Liver (tissue), 9 donors: ENCODE measurements around the gene CAMK1D. TPM values are rescaled to one million over a fixed set of nuclear protein-coding genes. Genes with fewer than 3 reads are reported as not detected.

ENCODE experiments used
- DNase-seq: peaks from one replicate; pipeline ENCODE4 v3.0.0-alpha.2; 2017; ENCODE audit warnings: low spot score
- H3K27ac ChIP-seq, 2 donors: one replicate each; pipeline ENCODE4 v1.7.0; 2013; ENCODE audit warnings: inconsistent platforms in 2 of 2, low read length in 2 of 2, control low read depth in 1 of 2, low read depth in 1 of 2, mild to moderate bottlenecking in 1 of 2
- H3K27me3 ChIP-seq, 4 donors: one replicate each; pipeline versions ENCODE4 v1.6.1 to v1.7.0; 2013; ENCODE audit warnings: low read length in 3 of 4, inconsistent platforms in 1 of 4, mild to moderate bottlenecking in 1 of 4, moderate library complexity in 1 of 4; ENCODE audit not compliant: control insufficient read depth in 4 of 4, insufficient read depth in 4 of 4
- H3K36me3 ChIP-seq, 4 donors: one replicate each; pipeline versions ENCODE4 v1.6.1 to v1.7.0; 2013; ENCODE audit warnings: low read length in 3 of 4, mild to moderate bottlenecking in 3 of 4, low read depth in 1 of 4, moderate library complexity in 1 of 4; ENCODE audit not compliant: control insufficient read depth in 4 of 4, insufficient read depth in 3 of 4
- H3K4me1 ChIP-seq, 4 donors: one replicate each; pipeline versions ENCODE4 v1.6.1 to v1.7.0; 2013; ENCODE audit warnings: low read length in 3 of 4, mild to moderate bottlenecking in 3 of 4, moderate library complexity in 1 of 4; ENCODE audit not compliant: control insufficient read depth in 4 of 4, insufficient read depth in 4 of 4
- H3K4me3 ChIP-seq, 3 donors: one replicate each; pipeline versions ENCODE4 v1.6.1 to v1.7.0; 2013; ENCODE audit warnings: low read length in 3 of 3, control low read depth in 1 of 3, low read depth in 1 of 3, mild to moderate bottlenecking in 1 of 3
- H3K9ac ChIP-seq, 2 donors: one replicate each; pipeline ENCODE4 v1.7.0; 2013; ENCODE audit warnings: low read length in 2 of 2, mild to moderate bottlenecking in 2 of 2, moderate library complexity in 2 of 2, control low read depth in 1 of 2, low read depth in 1 of 2
- H3K9me3 ChIP-seq, 4 donors: one replicate each; pipeline versions ENCODE4 v1.6.1 to v1.7.0; 2013; ENCODE audit warnings: low read length in 3 of 4; ENCODE audit not compliant: control insufficient read depth in 4 of 4
- EGR1 ChIP-seq, 2 donors: IDR thresholded peaks; 2 replicates each; pipeline ENCODE4 v1.6.1; 2016 to 2018; ENCODE audit warnings: antibody characterized with exemption in 2 of 2, low read depth in 2 of 2
- FOXA1 ChIP-seq: IDR thresholded peaks from 2 replicates; pipeline ENCODE4 v1.6.1; 2016; ENCODE audit warnings: antibody characterized with exemption
- FOXA2 ChIP-seq: IDR thresholded peaks from 2 replicates; pipeline ENCODE4 v1.6.1; 2016; ENCODE audit warnings: antibody characterized with exemption
- GABPA ChIP-seq, 2 donors: IDR thresholded peaks in 1 of 2; conservative IDR thresholded peaks in 1 of 2; 2 replicates each; pipeline ENCODE4 v1.6.1; 2016; ENCODE audit warnings: antibody characterized with exemption in 2 of 2, mild to moderate bottlenecking in 1 of 2, moderate library complexity in 1 of 2
- HNF4A ChIP-seq, 2 donors: conservative IDR thresholded peaks; 2 replicates each; pipeline ENCODE4 v1.6.1; 2016; ENCODE audit warnings: antibody characterized with exemption in 2 of 2, mild to moderate bottlenecking in 2 of 2
- HNF4G ChIP-seq: IDR thresholded peaks from 2 replicates; pipeline ENCODE4 v1.6.1; 2016; ENCODE audit warnings: antibody characterized with exemption
- JUND ChIP-seq, 2 donors: IDR thresholded peaks; 2 replicates each; pipeline ENCODE4 v1.6.1; 2016; ENCODE audit warnings: antibody characterized with exemption in 2 of 2
- NR2F2 ChIP-seq: IDR thresholded peaks from 2 replicates; pipeline ENCODE4 v1.6.1; 2016; ENCODE audit warnings: antibody characterized with exemption
- RAD21 ChIP-seq, 2 donors: IDR thresholded peaks; 2 replicates each; pipeline ENCODE4 v1.6.1; 2016; ENCODE audit warnings: antibody characterized with exemption in 2 of 2, mild to moderate bottlenecking in 2 of 2
- RXRA ChIP-seq, 2 donors: IDR thresholded peaks; 2 replicates each; pipeline ENCODE4 v1.6.1; 2017 to 2018; ENCODE audit warnings: antibody characterized with exemption in 2 of 2, mild to moderate bottlenecking in 1 of 2
- SP1 ChIP-seq: IDR thresholded peaks from 2 replicates; pipeline ENCODE4 v1.6.1; 2018; ENCODE audit warnings: antibody characterized with exemption, mild to moderate bottlenecking
- TAF1 ChIP-seq: conservative IDR thresholded peaks from 2 replicates; pipeline ENCODE4 v1.6.1; 2016; ENCODE audit warnings: antibody characterized with exemption, mild to moderate bottlenecking
- YY1 ChIP-seq: IDR thresholded peaks from 2 replicates; pipeline ENCODE4 v1.6.1; 2016; ENCODE audit warnings: antibody characterized with exemption, mild to moderate bottlenecking
- WGBS: extraction: QIAGEN DNeasy Blood & Tissue Kit; methylation state at CpG from one replicate; pipeline ENCODE4 v1.1.7; 2013; 5-methylcytosine and 5-hydroxymethylcytosine counted together
- polyA plus RNA-seq, 2 donors: library from polyadenylated mRNA; stranded (reverse) in 1 of 2; unstranded in 1 of 2; fragments of 200-250 nt in 1 of 2; fragments of >200 nt in 1 of 2; fragmentation: Nextera tagmentation in 1 of 2; extraction: Ambion mirVana in 1 of 2; gene quantifications; one replicate each; pipeline versions ENCODE4 v1.2.1 to v1.2.3, GENCODE V29; 2013 to 2015
- total RNA-seq, 2 donors: library from RNA; depleted of rRNA; stranded (reverse); fragments of >200 nt; gene quantifications; one replicate each; pipeline ENCODE4 v1.2.3, GENCODE V29; 2014
- TF ChIP-seq, protein P1 (sequence below): IDR thresholded peaks from 2 replicates; pipeline ENCODE4 v1.6.1; 2016; ENCODE audit warnings: antibody characterized with exemption
- TF ChIP-seq, protein P2 (sequence below): IDR thresholded peaks from 2 replicates; pipeline ENCODE4 v1.6.1; 2016; ENCODE audit warnings: antibody characterized with exemption
- TF ChIP-seq, protein P3 (sequence below): fragments of 150-350 bp; IDR thresholded peaks from 2 replicates; pipeline ENCODE4 v1.5.1; 2017; ENCODE audit warnings: improper control_type of control experiment, low read depth, low read length; ENCODE audit not compliant: missing input control
- TF ChIP-seq, protein P4 (sequence below): IDR thresholded peaks from 2 replicates; pipeline ENCODE4 v1.6.1; 2016; ENCODE audit warnings: antibody characterized with exemption, mild to moderate bottlenecking
- TF ChIP-seq, protein P5 (sequence below): IDR thresholded peaks from 2 replicates; pipeline ENCODE4 v1.6.1; 2016; ENCODE audit warnings: antibody characterized with exemption
- donor health status: healthy.
- donor health status: healthy.
- donor health status: healthy.
- donor health status: healthy.
- donor health status: healthy.

CAMK1D gene
- total and polyA plus RNA-seq, 4 donors, result 2.7 to 10.1 (median 4.2) TPM

DNA sequence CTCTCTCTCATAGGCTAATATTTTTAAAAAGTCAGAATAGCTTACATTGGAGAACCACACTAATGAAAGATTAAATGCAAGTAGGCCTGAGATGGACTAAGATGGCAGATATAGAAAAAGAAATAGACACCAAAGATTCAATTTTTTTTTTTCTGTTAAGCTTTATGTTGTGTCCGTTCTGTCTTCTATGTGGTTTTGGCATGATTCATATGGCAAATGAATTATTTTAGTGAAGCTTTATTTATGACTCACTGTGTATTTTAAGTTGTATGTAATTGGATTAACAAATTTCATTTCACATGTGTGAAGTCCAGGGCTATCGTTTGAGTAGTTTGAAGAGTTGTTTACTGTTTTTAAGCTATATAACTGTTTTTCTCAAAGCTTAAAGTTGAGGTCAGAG is 214.8 kb downstream of the CAMK1D start (continued):
- TF ChIP-seq, protein P1, sequence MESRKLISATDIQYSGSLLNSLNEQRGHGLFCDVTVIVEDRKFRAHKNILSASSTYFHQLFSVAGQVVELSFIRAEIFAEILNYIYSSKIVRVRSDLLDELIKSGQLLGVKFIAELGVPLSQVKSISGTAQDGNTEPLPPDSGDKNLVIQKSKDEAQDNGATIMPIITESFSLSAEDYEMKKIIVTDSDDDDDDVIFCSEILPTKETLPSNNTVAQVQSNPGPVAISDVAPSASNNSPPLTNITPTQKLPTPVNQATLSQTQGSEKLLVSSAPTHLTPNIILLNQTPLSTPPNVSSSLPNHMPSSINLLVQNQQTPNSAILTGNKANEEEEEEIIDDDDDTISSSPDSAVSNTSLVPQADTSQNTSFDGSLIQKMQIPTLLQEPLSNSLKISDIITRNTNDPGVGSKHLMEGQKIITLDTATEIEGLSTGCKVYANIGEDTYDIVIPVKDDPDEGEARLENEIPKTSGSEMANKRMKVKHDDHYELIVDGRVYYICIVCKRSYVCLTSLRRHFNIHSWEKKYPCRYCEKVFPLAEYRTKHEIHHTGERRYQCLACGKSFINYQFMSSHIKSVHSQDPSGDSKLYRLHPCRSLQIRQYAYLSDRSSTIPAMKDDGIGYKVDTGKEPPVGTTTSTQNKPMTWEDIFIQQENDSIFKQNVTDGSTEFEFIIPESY, result no peak
- no peak for TF ChIP-seq RXRA (IDR thresholded peaks at IDR 0.05)
- no peak for TF ChIP-seq GABPA (IDR thresholded peaks at IDR 0.05 in 1 of 2, conservative IDR thresholded peaks at IDR 0.05 in 1 of 2)
- TF ChIP-seq FOXA2, result no peak

DNA sequence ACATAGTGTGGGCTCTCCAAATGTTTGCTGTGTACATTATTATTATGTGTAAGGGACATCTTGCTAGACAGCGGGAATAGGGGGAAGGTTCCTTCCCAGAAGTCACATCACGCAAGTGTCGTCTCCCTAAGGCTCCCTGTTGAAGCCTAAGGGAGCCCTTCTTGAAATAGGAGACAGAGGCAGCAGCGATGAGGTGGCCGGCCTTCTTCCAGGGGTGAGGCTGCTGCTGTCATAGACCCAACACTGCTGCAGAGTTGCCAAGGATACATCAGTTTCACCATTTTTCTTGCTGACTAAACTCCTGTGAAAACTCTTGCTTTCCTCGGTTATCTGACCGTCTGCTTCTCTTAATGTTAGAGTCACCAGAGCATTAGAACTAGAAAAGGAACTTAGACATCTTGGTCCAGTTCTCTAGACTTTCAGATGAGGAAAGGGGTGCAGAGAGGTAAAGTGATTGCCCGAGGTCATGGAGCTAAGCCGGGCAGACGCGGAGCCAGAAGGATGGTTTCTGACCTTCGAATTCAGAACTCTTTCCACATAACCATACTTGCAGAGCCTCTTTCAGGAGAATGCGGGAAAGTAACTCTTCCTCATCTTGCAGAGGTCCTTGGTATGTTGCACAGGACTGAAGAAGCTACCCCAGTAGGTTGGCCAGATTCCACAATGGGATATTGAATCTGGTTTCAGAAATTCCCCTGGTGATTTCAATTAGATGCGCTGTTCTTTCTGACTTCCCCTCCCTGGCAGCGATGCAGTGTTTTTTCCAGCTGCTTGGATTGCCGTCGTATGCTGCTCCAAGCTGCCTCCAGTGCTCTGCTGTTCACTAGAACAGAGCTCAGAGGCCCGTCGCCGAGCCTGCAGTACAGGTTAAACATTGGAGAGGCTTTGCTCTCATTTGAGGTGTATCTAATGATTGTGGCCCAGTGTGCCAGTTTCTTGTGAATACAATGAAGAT is 217.1 kb downstream of the CAMK1D start:
- DNase-seq, result no peak
- H3K9ac ChIP-seq, result no peak overlapping the region
- H3K27ac ChIP-seq, result peak overlapping the region in 1 of 2 donors; percentile 46
- H3K27me3 ChIP-seq, result no peaks in the 10 kb centered on the region
- no peak overlapping the region for H3K4me3 ChIP-seq
- H3K9me3 ChIP-seq, result no peaks in the 10 kb centered on the region
- peaks cover 0 to 10% (median 4%) of the 10 kb centered on the region in 4 donors for H3K4me1 ChIP-seq
- H3K36me3 ChIP-seq, result no peaks in the 10 kb centered on the region
- TF ChIP-seq RXRA (IDR thresholded peaks at IDR 0.05) (peak in 1 of 2 donors; percentile 11), YY1 (no peak)
- 77% methylated on average over 20 of the region's 20 CpGs for WGBS

DNA sequence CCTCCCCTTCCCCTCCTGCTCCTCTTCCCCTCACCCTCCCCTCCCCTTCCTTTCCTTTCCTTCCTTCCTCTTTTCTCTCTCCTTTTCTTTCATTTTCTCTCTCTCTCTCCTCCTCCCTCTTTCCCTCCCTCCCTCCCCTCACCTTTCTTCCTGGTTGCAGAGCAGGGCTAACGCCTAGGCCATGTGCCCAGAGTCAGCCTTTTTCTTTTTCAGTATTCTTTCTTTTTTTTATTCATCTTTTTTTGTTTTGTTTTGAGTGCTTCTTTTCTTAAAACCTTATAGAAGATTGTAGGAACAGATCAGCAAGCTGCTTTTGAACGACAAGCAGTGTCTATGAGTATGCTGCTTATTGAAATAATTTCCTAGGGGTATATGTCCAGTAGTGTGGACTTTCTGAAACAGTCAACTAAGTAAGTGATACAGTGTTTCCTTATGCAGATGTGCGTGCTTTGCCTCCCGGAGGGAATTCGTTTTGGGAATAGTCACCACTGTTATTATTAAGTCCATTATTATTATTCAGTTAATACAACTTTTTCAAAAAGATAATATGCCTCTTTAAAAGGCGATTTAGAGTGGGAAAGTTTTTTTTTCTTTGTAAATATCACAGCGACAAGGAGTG is 219.2 kb downstream of the CAMK1D start:
- Histone ChIP-seq H3K36me3 (no peaks in the 10 kb centered on the region), H3K9ac (no peak overlapping the region), H3K4me3 (no peak overlapping the region), H3K27me3 (no peaks in the 10 kb centered on the region), H3K4me1 (peaks cover 0 to 9% (median 3%) of the 10 kb centered on the region in 4 donors), H3K27ac (no peak overlapping the region), H3K9me3 (no peaks in the 10 kb centered on the region)
- WGBS, result 86% methylated on average over 7 of the region's 7 CpGs
- no peak for DNase-seq
- no peak for TF ChIP-seq RAD21 (IDR thresholded peaks at IDR 0.05)
- TF ChIP-seq, protein P2, sequence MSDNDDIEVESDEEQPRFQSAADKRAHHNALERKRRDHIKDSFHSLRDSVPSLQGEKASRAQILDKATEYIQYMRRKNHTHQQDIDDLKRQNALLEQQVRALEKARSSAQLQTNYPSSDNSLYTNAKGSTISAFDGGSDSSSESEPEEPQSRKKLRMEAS, result no peak
- TF ChIP-seq YY1, result no peak
- TF ChIP-seq, protein P3, sequence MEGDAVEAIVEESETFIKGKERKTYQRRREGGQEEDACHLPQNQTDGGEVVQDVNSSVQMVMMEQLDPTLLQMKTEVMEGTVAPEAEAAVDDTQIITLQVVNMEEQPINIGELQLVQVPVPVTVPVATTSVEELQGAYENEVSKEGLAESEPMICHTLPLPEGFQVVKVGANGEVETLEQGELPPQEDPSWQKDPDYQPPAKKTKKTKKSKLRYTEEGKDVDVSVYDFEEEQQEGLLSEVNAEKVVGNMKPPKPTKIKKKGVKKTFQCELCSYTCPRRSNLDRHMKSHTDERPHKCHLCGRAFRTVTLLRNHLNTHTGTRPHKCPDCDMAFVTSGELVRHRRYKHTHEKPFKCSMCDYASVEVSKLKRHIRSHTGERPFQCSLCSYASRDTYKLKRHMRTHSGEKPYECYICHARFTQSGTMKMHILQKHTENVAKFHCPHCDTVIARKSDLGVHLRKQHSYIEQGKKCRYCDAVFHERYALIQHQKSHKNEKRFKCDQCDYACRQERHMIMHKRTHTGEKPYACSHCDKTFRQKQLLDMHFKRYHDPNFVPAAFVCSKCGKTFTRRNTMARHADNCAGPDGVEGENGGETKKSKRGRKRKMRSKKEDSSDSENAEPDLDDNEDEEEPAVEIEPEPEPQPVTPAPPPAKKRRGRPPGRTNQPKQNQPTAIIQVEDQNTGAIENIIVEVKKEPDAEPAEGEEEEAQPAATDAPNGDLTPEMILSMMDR, result no peak
- TF ChIP-seq TAF1, result no peak
- TF ChIP-seq NR2F2, result no peak
- no peak for TF ChIP-seq JUND (IDR thresholded peaks at IDR 0.05)
- TF ChIP-seq FOXA1, result no peak
- TF ChIP-seq, protein P4, sequence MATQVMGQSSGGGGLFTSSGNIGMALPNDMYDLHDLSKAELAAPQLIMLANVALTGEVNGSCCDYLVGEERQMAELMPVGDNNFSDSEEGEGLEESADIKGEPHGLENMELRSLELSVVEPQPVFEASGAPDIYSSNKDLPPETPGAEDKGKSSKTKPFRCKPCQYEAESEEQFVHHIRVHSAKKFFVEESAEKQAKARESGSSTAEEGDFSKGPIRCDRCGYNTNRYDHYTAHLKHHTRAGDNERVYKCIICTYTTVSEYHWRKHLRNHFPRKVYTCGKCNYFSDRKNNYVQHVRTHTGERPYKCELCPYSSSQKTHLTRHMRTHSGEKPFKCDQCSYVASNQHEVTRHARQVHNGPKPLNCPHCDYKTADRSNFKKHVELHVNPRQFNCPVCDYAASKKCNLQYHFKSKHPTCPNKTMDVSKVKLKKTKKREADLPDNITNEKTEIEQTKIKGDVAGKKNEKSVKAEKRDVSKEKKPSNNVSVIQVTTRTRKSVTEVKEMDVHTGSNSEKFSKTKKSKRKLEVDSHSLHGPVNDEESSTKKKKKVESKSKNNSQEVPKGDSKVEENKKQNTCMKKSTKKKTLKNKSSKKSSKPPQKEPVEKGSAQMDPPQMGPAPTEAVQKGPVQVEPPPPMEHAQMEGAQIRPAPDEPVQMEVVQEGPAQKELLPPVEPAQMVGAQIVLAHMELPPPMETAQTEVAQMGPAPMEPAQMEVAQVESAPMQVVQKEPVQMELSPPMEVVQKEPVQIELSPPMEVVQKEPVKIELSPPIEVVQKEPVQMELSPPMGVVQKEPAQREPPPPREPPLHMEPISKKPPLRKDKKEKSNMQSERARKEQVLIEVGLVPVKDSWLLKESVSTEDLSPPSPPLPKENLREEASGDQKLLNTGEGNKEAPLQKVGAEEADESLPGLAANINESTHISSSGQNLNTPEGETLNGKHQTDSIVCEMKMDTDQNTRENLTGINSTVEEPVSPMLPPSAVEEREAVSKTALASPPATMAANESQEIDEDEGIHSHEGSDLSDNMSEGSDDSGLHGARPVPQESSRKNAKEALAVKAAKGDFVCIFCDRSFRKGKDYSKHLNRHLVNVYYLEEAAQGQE, result no peak
- TF ChIP-seq SP1, result no peak
- TF ChIP-seq, protein P5, sequence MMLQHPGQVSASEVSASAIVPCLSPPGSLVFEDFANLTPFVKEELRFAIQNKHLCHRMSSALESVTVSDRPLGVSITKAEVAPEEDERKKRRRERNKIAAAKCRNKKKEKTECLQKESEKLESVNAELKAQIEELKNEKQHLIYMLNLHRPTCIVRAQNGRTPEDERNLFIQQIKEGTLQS, result no peak
- TF ChIP-seq HNF4A (conservative IDR thresholded peaks at IDR 0.05), result no peak
- no peak for TF ChIP-seq EGR1 (IDR thresholded peaks at IDR 0.05; ENCODE audit: low read depth in 2 of 2)
- no peak for TF ChIP-seq RXRA (IDR thresholded peaks at IDR 0.05)
- TF ChIP-seq HNF4G, result no peak
- no peak for TF ChIP-seq GABPA (IDR thresholded peaks at IDR 0.05 in 1 of 2, conservative IDR thresholded peaks at IDR 0.05 in 1 of 2)
- TF ChIP-seq FOXA2, result no peak
- TF ChIP-seq, protein P1, result no peak
